Measurements from ENCODE around the gene SMIM17. TPM values are rescaled to one million over a fixed set of nuclear protein-coding genes. Genes with fewer than 3 reads are reported as not detected.

SMIM17 gene
- total and polyA plus RNA-seq, 4 experiments from 2014 or later, result not detected

DNA sequence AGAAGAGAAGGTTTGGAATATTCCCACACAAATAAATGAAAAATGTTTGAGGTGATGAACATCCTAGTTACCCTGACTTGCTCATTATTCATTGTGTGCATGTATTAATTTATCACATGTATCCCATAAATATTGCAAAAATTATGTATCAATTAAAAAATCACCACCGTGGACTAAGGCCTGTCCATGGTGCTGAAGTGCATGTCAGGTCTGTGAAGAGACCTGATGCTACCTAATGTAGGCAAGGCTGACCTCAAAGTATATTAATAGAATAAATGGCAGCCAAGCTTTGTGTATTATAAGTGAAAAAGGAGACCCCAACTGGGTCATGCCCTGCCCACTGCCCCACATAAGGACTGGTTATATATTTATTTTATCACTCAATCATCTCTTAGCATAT is 63.0 kb downstream of the SMIM17 start:
- Histone ChIP-seq H3K4me1 (ENCODE audit: insufficient read depth, low read length) (no peaks in the 10 kb centered on the region), H3K27me3 (ENCODE audit: insufficient read depth, low read length) (no peaks in the 10 kb centered on the region), H3K4me3 (ENCODE audit: low read length in 2 of 2) (no peak overlapping the region), H3K9me3 (ENCODE audit: control insufficient read depth in 1 of 2, low read length in 2 of 2) (peaks cover 0 to 7% of the 10 kb centered on the region in 2 donors), H3K36me3 (ENCODE audit: insufficient read depth, low read length) (no peaks in the 10 kb centered on the region), H3K27ac (ENCODE audit: low read depth, low read length) (no peak overlapping the region)
- H3K4me1 Mint-ChIP-seq, result no peaks in the 10 kb centered on the region
- no peak overlapping the region for H3K27ac Mint-ChIP-seq
- H3K4me3 Mint-ChIP-seq, result no peak overlapping the region
- H3K27me3 Mint-ChIP-seq, result no peaks in the 10 kb centered on the region
- H3K9me3 Mint-ChIP-seq, result peaks cover 2 to 78% (median 48%) of the 10 kb centered on the region in 8 donors
- H3K36me3 Mint-ChIP-seq, result peaks cover 2 to 8% of the 10 kb centered on the region in 2 donors
- intact Hi-C loops (cut with micrococcal nuclease), result no loop called here
- no peak for DNase-seq
- ChIA-PET POLR2A (ENCODE audit: partially characterized antibody) (no interaction called here), CTCF (ENCODE audit: partially characterized antibody) (no interaction called here)

Other genes starting within 250 kb of the SMIM17 start
- 1 to 10 TPM; 7.3 to 7.8 TPM for gene ZNF582, start 249.6 kb upstream of the SMIM17 start, total RNA-seq
- 1 to 10 TPM; 3.0 to 6.5 TPM for gene ZNF582, start 249.6 kb upstream of the SMIM17 start, polyA plus RNA-seq
- gene ZNF583, start 238.8 kb upstream of the SMIM17 start, total RNA-seq, result 10 to 100 TPM in 1 of 2 experiments, 1 to 10 TPM in 1; 9.2 to 14.4 TPM
- 10 to 100 TPM; 10.2 to 16.5 TPM for gene ZNF583, start 238.8 kb upstream of the SMIM17 start, polyA plus RNA-seq
- under 1 TPM in 1 of 2 experiments, not detected in 1; 0.15 TPM for gene ZNF667, start 165.8 kb upstream of the SMIM17 start, total RNA-seq
- gene ZNF667, start 165.8 kb upstream of the SMIM17 start, polyA plus RNA-seq, result under 1 TPM; 0.09 to 0.23 TPM
- 1 to 10 TPM; 1.1 to 1.7 TPM for gene ZNF471, start 135.3 kb upstream of the SMIM17 start, total RNA-seq
- under 1 TPM; 0.31 to 0.89 TPM for gene ZNF471, start 135.3 kb upstream of the SMIM17 start, polyA plus RNA-seq
- gene ZFP28, start 104.2 kb upstream of the SMIM17 start, total RNA-seq, result 1 to 10 TPM; 8.3 to 8.8 TPM
- 1 to 10 TPM; 1.5 to 3.0 TPM for gene ZFP28, start 104.2 kb upstream of the SMIM17 start, polyA plus RNA-seq
- 1 to 10 TPM; 4.9 to 5.0 TPM for gene ZNF470, start 75.7 kb upstream of the SMIM17 start, total RNA-seq
- gene ZNF470, start 75.7 kb upstream of the SMIM17 start, polyA plus RNA-seq, result 1 to 10 TPM; 1.2 to 2.7 TPM
- gene ZNF71, start 47.9 kb upstream of the SMIM17 start, total RNA-seq, result 1 to 10 TPM; 8.2 to 8.3 TPM
- gene ZNF71, start 47.9 kb upstream of the SMIM17 start, polyA plus RNA-seq, result 10 to 100 TPM in 1 of 2 donors, 1 to 10 TPM in 1; 7.1 to 13.7 TPM
- gene ZNF835, start 28.6 kb downstream of the SMIM17 start, total RNA-seq, result 1 to 10 TPM; 3.2 to 3.8 TPM
- gene ZNF835, start 28.6 kb downstream of the SMIM17 start, polyA plus RNA-seq, result 1 to 10 TPM in 1 of 2 donors, under 1 TPM in 1; 0.64 to 3.7 TPM
- gene PEG3, start 197.6 kb downstream of the SMIM17 start, total RNA-seq, result not detected
- not detected for gene PEG3, start 197.6 kb downstream of the SMIM17 start, polyA plus RNA-seq
- not detected for gene ZIM2, start 197.6 kb downstream of the SMIM17 start, total RNA-seq
- not detected for gene ZIM2, start 197.6 kb downstream of the SMIM17 start, polyA plus RNA-seq